Activated CD4-positive, alpha-beta T cell treated with anti-CD3 and anti-CD28 coated beads for 24 hours (primary cell): ENCODE data around the gene KRT73.

ENCODE experiments used
- DNase-seq, 2 donors: peaks; one replicate each; pipeline ENCODE4 v3.0.0-alpha.2; 2020; ENCODE audit warnings: low read depth in 2 of 2

KRT73 gene

GRCh38 chr12:52618866-52619265, 507 bp upstream of the KRT73 start:
- no peak for DNase-seq

GRCh38 chr12:52617403-52617785, 965 bp downstream of the KRT73 start:
- no peak for DNase-seq

GRCh38 chr12:52616680-52617402, 1.5 kb downstream of the KRT73 start:
- DNase-seq: no peak

- no peak for DNase-seq
Observed at GRCh38 chr12:52615912-52616311, 2.4 kb downstream of the KRT73 start.

GRCh38 chr12:52615208-52615868, 3.0 kb downstream of the KRT73 start:
- DNase-seq: no peak

GRCh38 chr12:52614381-52615207, 3.8 kb downstream of the KRT73 start:
- no peak for DNase-seq

GRCh38 chr12:52613384-52614030, 4.9 kb downstream of the KRT73 start:
- no peak for DNase-seq

GRCh38 chr12:52612431-52613383, 5.7 kb downstream of the KRT73 start:
- DNase-seq: no peak

- DNase-seq: no peak
Observed at GRCh38 chr12:52611080-52611468, 7.3 kb downstream of the KRT73 start.

- DNase-seq: no peak
Observed at GRCh38 chr12:52608826-52609630, 9.3 kb downstream of the KRT73 start.

GRCh38 chr12:52608161-52608560, 10.2 kb downstream of the KRT73 start:
- no peak for DNase-seq

- no peak for DNase-seq
Observed at GRCh38 chr12:52607314-52607713, 11.0 kb downstream of the KRT73 start.

- DNase-seq: no peak
Observed at GRCh38 chr12:52606581-52607218, 11.7 kb downstream of the KRT73 start.

- DNase-seq: no peak
Observed at GRCh38 chr12:52606096-52606495, 12.3 kb downstream of the KRT73 start.

- DNase-seq: no peak
Observed at GRCh38 chr12:52605542-52605941, 12.8 kb downstream of the KRT73 start.

- no peak for DNase-seq
Observed at GRCh38 chr12:52604859-52605258, 13.5 kb downstream of the KRT73 start.

- DNase-seq: no peak
Observed at GRCh38 chr12:52603314-52603713, 15.0 kb downstream of the KRT73 start.

GRCh38 chr12:52602552-52602951, 15.8 kb downstream of the KRT73 start:
- no peak for DNase-seq

- no peak for DNase-seq
Observed at GRCh38 chr12:52601671-52602070, 16.7 kb downstream of the KRT73 start.
